Natural killer cell (primary cell): ENCODE results near the gene VPS37B. TPM values are rescaled to one million over a fixed set of nuclear protein-coding genes. Genes with fewer than 3 reads are reported as not detected.

ENCODE experiments used
- ATAC-seq, 3 donors: fragments of 150-1000 bp in 2 of 3; fragments of 200-7000 bp in 1 of 3; cut with Tn5 transposase; 1 replicate in 1 of 3; 2 replicates in 2 of 3; pipeline ENCODE4 v1.10.0; 2021; ENCODE audit warnings: mild to moderate bottlenecking in 2 of 3, moderate library complexity in 2 of 3
- DNase-seq, 2 donors: peaks; one replicate each; pipeline versions ENCODE4 v3.0.0 to v3.0.0-alpha.2; 2013 to 2021; ENCODE audit warnings: mixed read lengths in 1 of 2
- H3K27ac ChIP-seq: one replicate; pipeline ENCODE4 v1.5.1; 2013; ENCODE audit warnings: mild to moderate bottlenecking, low read length
- H3K27me3 ChIP-seq: one replicate; pipeline ENCODE4 v1.6.1; 2013; ENCODE audit warnings: low read length; ENCODE audit not compliant: control insufficient read depth, insufficient read depth
- H3K36me3 ChIP-seq: one replicate; pipeline ENCODE4 v1.6.1; 2013; ENCODE audit warnings: low read length; ENCODE audit not compliant: control insufficient read depth, insufficient read depth
- H3K4me1 ChIP-seq: one replicate; pipeline ENCODE4 v1.6.1; 2013; ENCODE audit warnings: low read length; ENCODE audit not compliant: control insufficient read depth, insufficient read depth
- H3K4me3 ChIP-seq: one replicate; pipeline ENCODE4 v1.5.1; 2013; ENCODE audit warnings: low read length
- H3K9me3 ChIP-seq: one replicate; pipeline ENCODE4 v1.6.1; 2013; ENCODE audit warnings: low read length; ENCODE audit not compliant: control insufficient read depth, insufficient read depth
- H3K27ac Mint-ChIP-seq, 2 donors: one replicate each; pipeline ENCODE4 v1.8.0; 2022; ENCODE audit warnings: mild to moderate bottlenecking in 2 of 2, mixed read lengths in 2 of 2, moderate library complexity in 1 of 2
- H3K27me3 Mint-ChIP-seq, 2 donors: one replicate each; pipeline ENCODE4 v1.8.0; 2022; ENCODE audit warnings: low read depth in 2 of 2, mixed read lengths in 2 of 2
- H3K36me3 Mint-ChIP-seq: one replicate; pipeline ENCODE4 v1.8.0; 2022; ENCODE audit warnings: mixed read lengths
- H3K4me1 Mint-ChIP-seq, 2 donors: one replicate each; pipeline ENCODE4 v1.8.0; 2022; ENCODE audit warnings: mixed read lengths in 2 of 2
- H3K4me3 Mint-ChIP-seq: one replicate; pipeline ENCODE4 v1.8.0; 2022; ENCODE audit warnings: mild to moderate bottlenecking, moderate library complexity, mixed read lengths
- H3K9me3 Mint-ChIP-seq, 2 donors: one replicate each; pipeline ENCODE4 v1.8.0; 2022; ENCODE audit warnings: mixed read lengths in 2 of 2
- WGBS: methylation state at CpG from one replicate; pipeline ENCODE4 v1.1.7; 2013; ENCODE audit warnings: missing lambda C conversion rate; ENCODE audit not compliant: insufficient coverage; 5-methylcytosine and 5-hydroxymethylcytosine counted together
- intact Hi-C: fragments of 100-400 bp; cut with micrococcal nuclease; formaldehyde crosslinking; loops from one replicate; pipeline ENCODE4 v1.14.2; 2022
- total RNA-seq, 4 donors: library from RNA; stranded (reverse); fragments of 120-200 nt in 1 of 4; gene quantifications; one replicate each; pipeline versions ENCODE4 v1.2.3 to v1.2.4, GENCODE V29; 2013 to 2022
- TF ChIP-seq, protein P1 (sequence below): fragments of 200-600 bp; IDR thresholded peaks from one replicate; pipeline ENCODE4 v1.8.0; 2022; ENCODE audit warnings: antibody characterized with exemption

Gene VPS37B
- total RNA-seq, 3 donors from 2014 or later (not counting 1 experiment from before 2014, with no cell fraction given) = 142 to 167 (median 165) TPM

DNA sequence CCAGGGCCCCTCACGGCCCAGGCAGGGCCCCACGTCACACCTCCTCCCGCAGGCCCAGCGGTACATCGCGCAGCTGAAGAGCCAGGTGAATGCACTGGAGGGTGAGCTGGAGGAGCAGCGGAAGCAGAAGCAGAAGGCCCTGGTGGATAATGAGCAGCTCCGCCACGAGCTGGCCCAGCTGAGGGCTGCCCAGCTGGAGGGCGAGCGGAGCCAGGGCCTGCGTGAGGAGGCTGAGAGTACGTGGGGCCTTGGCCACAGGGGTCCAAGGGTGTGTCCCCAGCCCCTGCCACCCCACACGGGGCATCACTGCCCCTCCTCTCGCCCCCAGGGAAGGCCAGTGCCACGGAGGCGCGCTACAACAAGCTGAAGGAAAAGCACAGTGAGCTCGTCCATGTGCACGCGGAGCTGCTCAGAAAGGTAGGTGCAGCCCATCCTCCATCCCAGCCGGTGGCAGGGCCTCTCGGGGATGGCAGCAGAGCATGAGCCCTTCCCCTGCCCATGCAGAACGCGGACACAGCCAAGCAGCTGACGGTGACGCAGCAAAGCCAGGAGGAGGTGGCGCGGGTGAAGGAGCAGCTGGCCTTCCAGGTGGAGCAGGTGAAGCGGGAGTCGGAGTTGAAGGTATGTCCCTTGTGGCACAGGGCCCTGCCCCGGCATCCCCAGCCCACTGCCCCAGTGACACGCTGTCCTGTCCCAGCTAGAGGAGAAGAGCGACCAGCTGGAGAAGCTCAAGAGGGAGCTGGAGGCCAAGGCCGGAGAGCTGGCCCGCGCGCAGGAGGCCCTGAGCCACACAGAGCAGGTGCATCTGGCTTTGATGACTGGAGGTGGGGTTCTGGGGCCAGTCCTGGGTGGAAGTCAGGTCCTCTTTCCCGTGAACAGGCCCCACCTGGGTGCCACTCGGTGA is 39.7 kb downstream of the VPS37B start:
- TF ChIP-seq, protein P1, sequence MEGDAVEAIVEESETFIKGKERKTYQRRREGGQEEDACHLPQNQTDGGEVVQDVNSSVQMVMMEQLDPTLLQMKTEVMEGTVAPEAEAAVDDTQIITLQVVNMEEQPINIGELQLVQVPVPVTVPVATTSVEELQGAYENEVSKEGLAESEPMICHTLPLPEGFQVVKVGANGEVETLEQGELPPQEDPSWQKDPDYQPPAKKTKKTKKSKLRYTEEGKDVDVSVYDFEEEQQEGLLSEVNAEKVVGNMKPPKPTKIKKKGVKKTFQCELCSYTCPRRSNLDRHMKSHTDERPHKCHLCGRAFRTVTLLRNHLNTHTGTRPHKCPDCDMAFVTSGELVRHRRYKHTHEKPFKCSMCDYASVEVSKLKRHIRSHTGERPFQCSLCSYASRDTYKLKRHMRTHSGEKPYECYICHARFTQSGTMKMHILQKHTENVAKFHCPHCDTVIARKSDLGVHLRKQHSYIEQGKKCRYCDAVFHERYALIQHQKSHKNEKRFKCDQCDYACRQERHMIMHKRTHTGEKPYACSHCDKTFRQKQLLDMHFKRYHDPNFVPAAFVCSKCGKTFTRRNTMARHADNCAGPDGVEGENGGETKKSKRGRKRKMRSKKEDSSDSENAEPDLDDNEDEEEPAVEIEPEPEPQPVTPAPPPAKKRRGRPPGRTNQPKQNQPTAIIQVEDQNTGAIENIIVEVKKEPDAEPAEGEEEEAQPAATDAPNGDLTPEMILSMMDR = no peak
- Histone ChIP-seq H3K9me3 (no peaks in the 10 kb centered on the region), H3K4me1 (peaks cover 15% of the 10 kb centered on the region), H3K27ac (no peak overlapping the region), H3K27me3 (no peaks in the 10 kb centered on the region), H3K36me3 (peaks cover 23% of the 10 kb centered on the region), H3K4me3 (no peak overlapping the region)
- no peaks in the 10 kb centered on the region for H3K9me3 Mint-ChIP-seq
- intact Hi-C loops = no loop called here
- H3K36me3 Mint-ChIP-seq = no peaks in the 10 kb centered on the region
- no peak overlapping the region for H3K4me3 Mint-ChIP-seq
- H3K4me1 Mint-ChIP-seq = peaks cover 0 to 8% of the 10 kb centered on the region in 2 donors
- DNase-seq = no peak
- H3K27ac Mint-ChIP-seq = no peak overlapping the region
- WGBS = 96% methylated on average over 40 of the region's 40 CpGs
- H3K27me3 Mint-ChIP-seq = no peaks in the 10 kb centered on the region
- no peak for ATAC-seq

DNA sequence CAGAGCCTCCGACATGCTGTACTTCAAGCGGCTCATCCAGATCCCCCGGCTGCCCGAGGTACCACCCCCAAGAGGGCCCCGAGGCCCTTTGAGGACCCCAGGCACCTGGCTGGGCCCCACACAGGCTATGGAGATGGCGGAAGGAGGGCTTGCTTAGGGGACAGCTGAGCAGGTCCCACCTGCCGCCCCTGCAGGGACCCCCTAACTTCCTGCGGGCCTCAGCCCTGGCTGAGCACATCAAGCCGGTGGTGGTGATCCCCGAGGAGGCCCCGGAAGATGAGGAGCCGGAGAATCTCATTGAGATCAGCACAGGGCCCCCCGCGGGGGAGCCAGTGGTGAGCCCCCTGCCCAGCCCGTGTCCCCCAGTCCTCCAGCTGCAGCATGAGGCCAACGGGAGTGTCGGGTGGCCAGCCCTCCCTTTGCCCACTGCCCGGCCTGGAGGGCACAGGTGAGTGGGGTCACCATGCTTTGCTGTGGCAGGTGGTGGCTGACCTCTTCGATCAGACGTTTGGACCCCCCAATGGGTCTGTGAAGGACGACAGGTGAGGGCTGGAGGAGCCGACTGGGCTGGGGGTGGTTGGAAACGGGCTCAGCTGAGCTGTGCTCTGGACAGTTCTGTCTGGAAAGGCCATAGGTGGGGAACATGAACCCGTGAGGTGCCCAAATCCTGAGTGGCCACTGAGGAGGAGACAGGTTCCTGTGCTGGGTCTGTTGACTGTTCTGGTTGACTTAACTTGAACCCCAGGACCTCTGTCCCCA is 40.7 kb downstream of the VPS37B start:
- Histone ChIP-seq H3K27ac (no peak overlapping the region), H3K27me3 (no peaks in the 10 kb centered on the region), H3K4me3 (no peak overlapping the region), H3K36me3 (peaks cover 28% of the 10 kb centered on the region), H3K4me1 (peaks cover 7% of the 10 kb centered on the region), H3K9me3 (no peaks in the 10 kb centered on the region)
- H3K27ac Mint-ChIP-seq = no peak overlapping the region
- no peak overlapping the region for H3K4me3 Mint-ChIP-seq
- TF ChIP-seq, protein P1 = no peak
- no peak for DNase-seq
- no peak for ATAC-seq
- H3K36me3 Mint-ChIP-seq = no peaks in the 10 kb centered on the region
- no peaks in the 10 kb centered on the region for H3K27me3 Mint-ChIP-seq
- H3K9me3 Mint-ChIP-seq = no peaks in the 10 kb centered on the region
- H3K4me1 Mint-ChIP-seq = peaks cover 0 to 6% of the 10 kb centered on the region in 2 donors
- WGBS = 94% methylated on average over 24 of the region's 24 CpGs
- intact Hi-C loops = no loop called here

DNA sequence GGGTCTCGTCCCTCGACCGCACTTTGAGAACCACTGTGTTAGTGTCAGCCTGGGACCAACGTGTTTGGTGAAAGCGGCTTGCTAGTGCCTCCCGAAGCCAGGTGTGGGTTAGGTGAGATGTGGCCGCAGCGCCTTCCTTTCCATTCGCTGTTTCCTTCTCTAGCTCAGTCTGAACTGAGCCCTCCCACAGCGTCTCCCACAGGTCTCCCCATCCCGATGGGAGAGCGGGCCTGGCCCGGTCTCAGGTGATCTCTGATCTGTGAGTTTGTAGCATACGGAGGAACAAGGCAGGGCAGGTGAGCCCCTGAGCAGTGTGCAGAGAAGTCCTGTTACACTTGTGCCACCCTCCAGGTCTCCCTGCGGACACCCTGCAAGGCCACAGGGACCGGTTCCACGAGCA is 41.4 kb downstream of the VPS37B start:
- no peak overlapping the region for H3K27ac ChIP-seq
- no peaks in the 10 kb centered on the region for H3K4me1 Mint-ChIP-seq
- no peaks in the 10 kb centered on the region for H3K27me3 ChIP-seq
- intact Hi-C loops = no loop called here
- 97% methylated on average over 17 of the region's 17 CpGs for WGBS
- no peaks in the 10 kb centered on the region for H3K9me3 Mint-ChIP-seq
- H3K9me3 ChIP-seq = no peaks in the 10 kb centered on the region
- H3K27me3 Mint-ChIP-seq = no peaks in the 10 kb centered on the region
- no peak overlapping the region for H3K4me3 ChIP-seq
- peaks cover 22% of the 10 kb centered on the region for H3K36me3 ChIP-seq
- no peaks in the 10 kb centered on the region for H3K4me1 ChIP-seq
- ATAC-seq (no peak), DNase-seq (no peak)
- H3K36me3 Mint-ChIP-seq = no peaks in the 10 kb centered on the region
- H3K4me3 Mint-ChIP-seq = no peak overlapping the region
- H3K27ac Mint-ChIP-seq = no peak overlapping the region
- TF ChIP-seq, protein P1 = no peak
